PC-3 (cell line): ENCODE data around the gene FCRLB. TPM values are rescaled to one million over a fixed set of nuclear protein-coding genes. Genes with fewer than 3 reads are reported as not detected.

Experiments used
- ATAC-seq: fragments of 200-7000 bp; cut with Tn5 transposase; 2 replicates; pipeline ENCODE4 v1.9.1; 2020; ENCODE audit warnings: mild to moderate bottlenecking, moderate library complexity
- BruUV-seq: library from RNA; stranded (reverse); fragments of 400-500 nt; replicated peaks from 2 replicates; lab custom pipeline; 2021; lab: Mats Ljungman, UMichigan
- CTCF ChIA-PET: fragments of 300-600 bp; sonication (Branson Sonifier 250); formaldehyde crosslinking; loops from one replicate; lab custom pipeline; 2022; ENCODE audit warnings: antibody characterized with exemption; lab: Charles Lee
- POLR2A ChIA-PET: fragments of 300-600 bp; sonication (Branson Sonifier 250); formaldehyde crosslinking; loops from one replicate; lab custom pipeline; 2022; ENCODE audit warnings: antibody characterized with exemption; ENCODE audit not compliant: unreplicated experiment; lab: Charles Lee
- DNase-seq: peaks from one replicate; pipeline ENCODE4 v3.0.0-alpha.2; 2015
- H2AFZ ChIP-seq: fragments of 300-600 bp; sonication (generic); 2 replicates; pipeline ENCODE4 v1.6.0; 2016; ENCODE audit warnings: antibody characterized with exemption, low read length
- H3F3A ChIP-seq: fragments of 300-600 bp; sonication (generic); one replicate; pipeline ENCODE4 v1.6.0; 2017; ENCODE audit warnings: antibody characterized with exemption, low read length, control low read depth, mild to moderate bottlenecking; ENCODE audit not compliant: unreplicated experiment
- H3K27ac ChIP-seq: fragments of 300-600 bp; sonication (generic); 2 replicates; pipeline ENCODE4 v1.5.1; 2016; ENCODE audit warnings: mild to moderate bottlenecking, low read length
- H3K27me3 ChIP-seq: fragments of 300-600 bp; sonication (generic); 2 replicates; pipeline ENCODE4 v1.6.1; 2016; ENCODE audit warnings: low read length, mixed read lengths
- H3K36me3 ChIP-seq: fragments of 300-600 bp; sonication (generic); 2 replicates; pipeline ENCODE4 v1.6.1; 2016; ENCODE audit warnings: low read depth, mixed run types, low read length, mixed read lengths
- H3K4me1 ChIP-seq: fragments of 300-600 bp; sonication (generic); 2 replicates; pipeline ENCODE4 v1.5.1; 2016; ENCODE audit warnings: low read length; ENCODE audit not compliant: insufficient read depth
- H3K4me2 ChIP-seq: fragments of 300-600 bp; sonication (generic); 2 replicates; pipeline ENCODE4 v1.6.0; 2016; ENCODE audit warnings: low read length
- H3K4me3 ChIP-seq: fragments of 300-600 bp; sonication (generic); 2 replicates; pipeline ENCODE4 v1.5.1; 2016; ENCODE audit warnings: mild to moderate bottlenecking, low read length, mixed read lengths
- H3K79me2 ChIP-seq: fragments of 300-600 bp; sonication (generic); 2 replicates; pipeline ENCODE4 v1.6.1; 2017; ENCODE audit warnings: low read length, mixed read lengths
- H3K9ac ChIP-seq: fragments of 300-600 bp; sonication (generic); 2 replicates; pipeline ENCODE4 v1.6.0; 2016; ENCODE audit warnings: mild to moderate bottlenecking, low read length
- H3K9me2 ChIP-seq: fragments of 300-600 bp; sonication (generic); replicated peaks from 2 replicates; pipeline ENCODE4 v1.6.1; 2016; ENCODE audit warnings: mixed run types, low read length, mixed read lengths
- H3K9me3 ChIP-seq: fragments of 300-600 bp; sonication (generic); 2 replicates; pipeline ENCODE4 v1.6.1; 2016; ENCODE audit warnings: low read length, mixed read lengths
- H4K20me1 ChIP-seq: fragments of 300-600 bp; sonication (generic); 2 replicates; pipeline ENCODE4 v1.6.1; 2016; ENCODE audit warnings: low read length, mixed read lengths
- CTCF ChIP-seq: fragments of 300-600 bp; sonication (generic); conservative IDR thresholded peaks from 2 replicates; pipeline ENCODE4 v1.5.1; 2017; ENCODE audit warnings: antibody characterized with exemption, low read depth, mild to moderate bottlenecking, low read length
- EZH2 ChIP-seq: fragments of 300-600 bp; sonication (generic); IDR thresholded peaks from one replicate; pipeline ENCODE4 v1.6.1; 2017; ENCODE audit warnings: antibody characterized with exemption, mild to moderate bottlenecking, low read length; ENCODE audit not compliant: unreplicated experiment
- EZH2phosphoT487 ChIP-seq: fragments of 300-600 bp; sonication (generic); IDR thresholded peaks from 2 replicates; pipeline ENCODE4 v1.6.1; 2018; ENCODE audit warnings: mild to moderate bottlenecking, antibody characterized with exemption, low read length, borderline replicate concordance
- intact Hi-C: fragments of 100-400 bp; cut with micrococcal nuclease; formaldehyde crosslinking; loops from 2 replicates; pipeline ENCODE4 v1.9.0; 2023
- total RNA-seq: library from RNA; depleted of rRNA; stranded (reverse); fragments of >200 nt; gene quantifications from 2 replicates; pipeline ENCODE4 v1.2.3, GENCODE V29; 2014

FCRLB gene
- total RNA-seq, 1 experiment from 2014 or later = 12.7 TPM

- BruUV-seq = no TSS peak
- TF ChIP-seq CTCF = no peak
- no peak for TF ChIP-seq EZH2
- TF ChIP-seq EZH2phosphoT487 = no peak
- Histone ChIP-seq H3K4me3 (no peak overlapping the region), H3K79me2 (no peaks in the 10 kb centered on the region), H3K4me1 (peaks cover 3% of the 10 kb centered on the region; the same call in 1 of the 2 replicates), H3K9me2 (no peaks in the 10 kb centered on the region), H3F3A (no peaks in the 10 kb centered on the region), H3K4me2 (no peak overlapping the region), H3K9me3 (no peaks in the 10 kb centered on the region), H3K36me3 (no peaks in the 10 kb centered on the region), H4K20me1 (no peaks in the 10 kb centered on the region), H3K9ac (no peak overlapping the region), H3K27me3 (no peaks in the 10 kb centered on the region), H2AFZ (no peak overlapping the region), H3K27ac (no peak overlapping the region)
- DNase-seq (no peak), ATAC-seq (no peak)
- intact Hi-C loops = no loop called here
- ChIA-PET POLR2A (no interaction called here), CTCF (no interaction called here)
These were observed 10.8 kb upstream of the FCRLB start for GRCh38 chr1:161710560-161710959.

GRCh38 chr1:161718559-161719324 is 2.6 kb upstream of the FCRLB start:
- TF ChIP-seq EZH2phosphoT487 = no peak
- no peak for TF ChIP-seq CTCF
- DNase-seq = no peak
- no peak overlapping the region for H3K9ac ChIP-seq
- no peaks in the 10 kb centered on the region for H3K27me3 ChIP-seq
- H3K4me1 ChIP-seq = peaks cover 27% of the 10 kb centered on the region
- H3K27ac ChIP-seq = no peak overlapping the region
- H4K20me1 ChIP-seq = no peaks in the 10 kb centered on the region
- intact Hi-C loops = no loop called here
- no peaks in the 10 kb centered on the region for H3K9me3 ChIP-seq
- no peaks in the 10 kb centered on the region for H3K36me3 ChIP-seq
- ATAC-seq = no peak
- no TSS peak for BruUV-seq
- H3K4me2 ChIP-seq = no peak overlapping the region
- H3K9me2 ChIP-seq = no peaks in the 10 kb centered on the region
- H2AFZ ChIP-seq = no peak overlapping the region
- CTCF ChIA-PET = no interaction called here
- POLR2A ChIA-PET = no interaction called here
- H3K4me3 ChIP-seq = no peak overlapping the region
- H3K79me2 ChIP-seq = no peaks in the 10 kb centered on the region
- H3F3A ChIP-seq = no peaks in the 10 kb centered on the region

- ChIA-PET CTCF (no interaction called here), POLR2A (no interaction called here)
- Histone ChIP-seq H3K27me3 (no peaks in the 10 kb centered on the region), H3K4me1 (peaks cover 31% of the 10 kb centered on the region), H3F3A (no peaks in the 10 kb centered on the region), H3K4me2 (no peak overlapping the region), H2AFZ (no peak overlapping the region), H3K9me2 (no peaks in the 10 kb centered on the region), H3K27ac (no peak overlapping the region), H3K79me2 (no peaks in the 10 kb centered on the region), H3K4me3 (no peak overlapping the region), H4K20me1 (no peaks in the 10 kb centered on the region), H3K36me3 (no peaks in the 10 kb centered on the region), H3K9me3 (no peaks in the 10 kb centered on the region), H3K9ac (no peak overlapping the region)
- ATAC-seq (no peak), DNase-seq (no peak)
- no peak for TF ChIP-seq EZH2
- intact Hi-C loops = no loop called here
- no TSS peak for BruUV-seq
These were observed 2.1 kb upstream of the FCRLB start for GRCh38 chr1:161719325-161719611.
